Suprapubic skin (tissue), 4 donors: ENCODE data around the gene MUTYH. TPM values are rescaled to one million over a fixed set of nuclear protein-coding genes. Genes with fewer than 3 reads are reported as not detected.
A peak's percentile ranks its signal among the peaks of the same experiment; 100 is the strongest.

Source experiments
- DNase-seq, 2 donors: peaks; one replicate each; pipeline ENCODE4 v3.0.0-alpha.2; 2019; ENCODE audit warnings: low spot score in 2 of 2
- H3K27ac ChIP-seq: fragments of 200-600 bp; sonication (generic); one replicate; pipeline ENCODE4 v1.5.1; 2019
- H3K27me3 ChIP-seq: fragments of 200-600 bp; sonication (generic); one replicate; pipeline ENCODE4 v1.5.1; 2019
- H3K36me3 ChIP-seq: fragments of 200-600 bp; sonication (generic); one replicate; pipeline ENCODE4 v1.5.1; 2019
- H3K4me1 ChIP-seq: fragments of 200-600 bp; sonication (generic); one replicate; pipeline ENCODE4 v1.5.1; 2019
- H3K4me3 ChIP-seq: fragments of 200-600 bp; sonication (generic); one replicate; pipeline ENCODE4 v1.5.1; 2019; ENCODE audit warnings: mild to moderate bottlenecking
- H3K9me3 ChIP-seq: fragments of 200-600 bp; sonication (generic); one replicate; pipeline ENCODE4 v1.5.1; 2019
- EP300 ChIP-seq: sonication (generic); formaldehyde crosslinking; IDR thresholded peaks from one replicate; pipeline ENCODE4 v1.6.1; 2017; ENCODE audit warnings: antibody characterized with exemption
- POLR2A ChIP-seq, 2 donors: fragments of 450-650 bp; IDR thresholded peaks; one replicate each; pipeline ENCODE4 v1.6.1; 2017; ENCODE audit warnings: antibody characterized with exemption in 2 of 2, mild to moderate bottlenecking in 2 of 2, moderate library complexity in 2 of 2
- POLR2AphosphoS5 ChIP-seq, 3 donors: sonication (generic); formaldehyde crosslinking; IDR thresholded peaks; one replicate each; pipeline ENCODE4 v1.6.1; 2017; ENCODE audit warnings: antibody characterized with exemption in 3 of 3
- WGBS: methylation state at CpG from one replicate; pipeline ENCODE4 v1.1.5; 2018; 5-methylcytosine and 5-hydroxymethylcytosine counted together
- total RNA-seq, 4 donors: library from RNA; depleted of rRNA; stranded (reverse); fragments of >200 nt; gene quantifications; one replicate each; pipeline ENCODE4 v1.1.0, GENCODE V29; 2016
- TF ChIP-seq, protein P1 (sequence below), 2 donors: fragments of 200-600 bp in 1 of 2; fragments of 450-650 bp in 1 of 2; sonication (generic) in 1 of 2; IDR thresholded peaks; one replicate each; pipeline ENCODE4 v1.5.1; 2016 to 2019; ENCODE audit warnings: antibody characterized with exemption in 2 of 2, mild to moderate bottlenecking in 1 of 2, moderate library complexity in 1 of 2

MUTYH gene
- total RNA-seq, 4 donors from 2014 or later = 22.1 to 38.2 (median 30.7) TPM

DNA sequence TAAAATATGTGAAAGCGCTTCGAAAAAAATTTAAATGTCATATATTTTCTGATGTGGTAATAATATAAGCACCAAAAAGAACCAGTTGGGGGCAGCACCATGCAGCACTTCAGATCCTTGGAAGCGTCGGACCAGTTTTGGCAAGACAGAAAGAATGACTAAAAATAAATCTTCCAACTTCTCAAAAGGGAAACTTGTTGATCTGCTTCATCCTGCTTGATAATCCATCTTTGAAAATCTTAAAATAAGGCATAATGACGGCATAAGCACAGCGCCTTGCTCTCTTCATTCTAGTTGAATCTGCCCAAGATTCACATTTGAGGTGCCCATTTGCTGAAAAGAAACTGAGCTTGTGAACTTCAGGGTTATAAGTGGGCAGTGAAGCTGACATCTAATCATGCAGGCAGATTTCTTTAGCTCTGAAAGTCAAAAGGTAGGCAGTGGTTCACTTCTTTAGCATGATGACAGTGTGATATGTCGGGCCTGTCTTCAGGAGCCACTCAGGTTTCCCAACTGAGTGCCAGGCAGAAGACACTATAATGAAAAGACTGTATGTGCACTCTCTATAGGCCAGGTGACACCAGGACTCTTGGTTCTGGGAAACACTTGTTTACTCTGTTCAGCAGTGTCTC is 19.8 kb upstream of the MUTYH start:
- WGBS = 13% methylated on average over 7 of the region's 7 CpGs
- no peak overlapping the region for H3K4me3 ChIP-seq
- H3K9me3 ChIP-seq = no peaks in the 10 kb centered on the region
- H3K27ac ChIP-seq = peak overlapping the region; percentile 79
- peaks cover 21% of the 10 kb centered on the region for H3K4me1 ChIP-seq
- H3K36me3 ChIP-seq = no peaks in the 10 kb centered on the region
- TF ChIP-seq, protein P1, sequence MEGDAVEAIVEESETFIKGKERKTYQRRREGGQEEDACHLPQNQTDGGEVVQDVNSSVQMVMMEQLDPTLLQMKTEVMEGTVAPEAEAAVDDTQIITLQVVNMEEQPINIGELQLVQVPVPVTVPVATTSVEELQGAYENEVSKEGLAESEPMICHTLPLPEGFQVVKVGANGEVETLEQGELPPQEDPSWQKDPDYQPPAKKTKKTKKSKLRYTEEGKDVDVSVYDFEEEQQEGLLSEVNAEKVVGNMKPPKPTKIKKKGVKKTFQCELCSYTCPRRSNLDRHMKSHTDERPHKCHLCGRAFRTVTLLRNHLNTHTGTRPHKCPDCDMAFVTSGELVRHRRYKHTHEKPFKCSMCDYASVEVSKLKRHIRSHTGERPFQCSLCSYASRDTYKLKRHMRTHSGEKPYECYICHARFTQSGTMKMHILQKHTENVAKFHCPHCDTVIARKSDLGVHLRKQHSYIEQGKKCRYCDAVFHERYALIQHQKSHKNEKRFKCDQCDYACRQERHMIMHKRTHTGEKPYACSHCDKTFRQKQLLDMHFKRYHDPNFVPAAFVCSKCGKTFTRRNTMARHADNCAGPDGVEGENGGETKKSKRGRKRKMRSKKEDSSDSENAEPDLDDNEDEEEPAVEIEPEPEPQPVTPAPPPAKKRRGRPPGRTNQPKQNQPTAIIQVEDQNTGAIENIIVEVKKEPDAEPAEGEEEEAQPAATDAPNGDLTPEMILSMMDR (IDR thresholded peaks at IDR 0.05) = peak; percentile 42 to 54
- TF ChIP-seq EP300 (no peak), POLR2AphosphoS5 (IDR thresholded peaks at IDR 0.05) (no peak), POLR2A (IDR thresholded peaks at IDR 0.05) (no peak)
- DNase-seq = no peak
- H3K27me3 ChIP-seq = no peaks in the 10 kb centered on the region

DNA sequence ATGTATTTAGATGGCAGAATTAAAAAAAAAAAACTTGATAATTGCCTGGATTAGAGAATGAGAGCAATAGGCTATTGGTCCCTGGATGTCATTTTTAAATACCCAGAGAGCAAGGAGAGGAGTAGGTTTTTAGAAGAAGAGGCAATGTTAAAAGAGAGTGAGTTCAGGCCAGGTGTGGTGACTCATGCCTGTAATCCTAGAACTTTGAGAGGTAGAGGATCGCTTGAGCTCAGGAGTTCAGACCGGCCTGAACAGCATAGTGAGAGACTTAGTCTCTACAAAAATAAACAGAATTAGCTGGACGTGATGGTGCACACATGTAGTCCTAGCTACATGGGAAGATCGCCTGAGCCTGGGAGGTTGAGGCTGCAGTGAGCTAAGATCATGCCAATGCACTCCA is 15.9 kb upstream of the MUTYH start:
- H3K27me3 ChIP-seq = no peaks in the 10 kb centered on the region
- no peaks in the 10 kb centered on the region for H3K9me3 ChIP-seq
- H3K4me1 ChIP-seq = peaks cover 14% of the 10 kb centered on the region
- 59% methylated on average over 4 of the region's 4 CpGs for WGBS
- DNase-seq = no peak
- peaks cover 12% of the 10 kb centered on the region for H3K36me3 ChIP-seq
- no peak overlapping the region for H3K27ac ChIP-seq
- TF ChIP-seq EP300 = no peak
- TF ChIP-seq, protein P1 (IDR thresholded peaks at IDR 0.05) = no peak
- H3K4me3 ChIP-seq = no peak overlapping the region

DNA sequence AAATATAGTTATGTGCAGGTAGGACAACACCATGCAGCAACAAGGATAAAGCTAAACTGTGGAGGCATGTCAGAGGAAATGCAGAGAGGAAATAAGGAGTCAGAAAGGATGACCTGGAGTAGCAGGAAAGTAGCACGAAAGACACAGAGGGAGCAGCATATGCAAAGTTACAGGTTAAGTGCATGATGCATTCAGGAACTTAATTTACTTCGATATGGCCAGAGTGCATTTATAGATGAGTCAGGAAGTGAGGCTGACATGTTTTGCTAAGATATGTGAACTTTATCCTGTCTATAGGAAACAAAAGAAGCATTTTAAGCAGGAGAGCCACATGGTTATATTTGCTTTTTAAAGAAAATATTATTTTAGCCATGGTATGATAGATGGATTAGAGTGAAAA is 15.4 kb upstream of the MUTYH start:
- DNase-seq = no peak
- no peaks in the 10 kb centered on the region for H3K27me3 ChIP-seq
- H3K36me3 ChIP-seq = peaks cover 12% of the 10 kb centered on the region
- H3K9me3 ChIP-seq = no peaks in the 10 kb centered on the region
- H3K27ac ChIP-seq = no peak overlapping the region
- no peak overlapping the region for H3K4me3 ChIP-seq
- TF ChIP-seq POLR2AphosphoS5 (IDR thresholded peaks at IDR 0.05) = no peak
- no peak for TF ChIP-seq EP300
- TF ChIP-seq POLR2A (IDR thresholded peaks at IDR 0.05) = no peak
- TF ChIP-seq, protein P1 (IDR thresholded peaks at IDR 0.05) = no peak
- 57% methylated on average over 2 of the region's 2 CpGs for WGBS
- H3K4me1 ChIP-seq = peaks cover 9% of the 10 kb centered on the region

DNA sequence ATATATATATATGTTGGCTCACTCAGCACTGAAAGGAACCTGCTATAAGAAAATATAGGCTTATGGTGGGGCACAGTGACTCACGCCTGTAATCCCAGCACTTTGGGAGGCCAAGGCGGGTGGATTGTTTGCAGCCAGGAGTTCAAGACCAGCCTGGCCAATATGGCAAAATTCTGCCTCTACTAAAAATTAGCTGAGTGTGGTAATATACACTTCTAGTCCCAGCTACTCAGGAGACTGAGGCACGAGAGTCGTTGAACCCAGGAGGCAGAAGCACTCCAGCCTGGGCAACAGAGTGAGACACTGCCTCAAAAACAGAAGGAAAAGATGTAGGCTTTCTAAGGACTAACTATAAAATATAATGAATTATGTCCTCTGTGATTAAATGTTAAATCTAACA is 14.6 kb upstream of the MUTYH start:
- H3K27ac ChIP-seq = no peak overlapping the region
- peaks cover 12% of the 10 kb centered on the region for H3K36me3 ChIP-seq
- 89% methylated on average over 4 of the region's 4 CpGs for WGBS
- no peaks in the 10 kb centered on the region for H3K9me3 ChIP-seq
- H3K4me3 ChIP-seq = no peak overlapping the region
- H3K27me3 ChIP-seq = no peaks in the 10 kb centered on the region
- TF ChIP-seq POLR2AphosphoS5 (IDR thresholded peaks at IDR 0.05) (no peak), POLR2A (IDR thresholded peaks at IDR 0.05) (no peak), EP300 (no peak)
- TF ChIP-seq, protein P1 (IDR thresholded peaks at IDR 0.05) = no peak
- no peak for DNase-seq
- H3K4me1 ChIP-seq = peaks cover 2% of the 10 kb centered on the region

DNA sequence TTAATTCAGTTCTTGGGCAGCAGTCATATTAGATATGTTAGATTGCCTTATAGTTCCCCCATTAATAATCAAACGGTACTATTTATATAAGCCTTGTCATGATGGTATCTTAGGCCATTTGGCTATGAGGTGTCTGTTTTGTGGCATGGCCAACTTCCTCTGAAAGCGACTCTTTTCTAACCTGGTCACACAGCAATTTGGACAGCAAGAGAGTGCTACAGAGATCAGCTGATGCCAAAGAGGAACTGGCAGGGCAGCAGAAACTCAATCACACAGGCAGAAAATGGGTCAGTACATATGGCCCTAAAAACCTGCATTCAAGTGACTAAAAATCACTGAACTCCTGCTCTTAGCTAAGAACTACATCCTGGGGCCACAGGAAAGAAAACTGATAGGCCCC is 13.4 kb upstream of the MUTYH start:
- WGBS = 81% methylated on average over 2 of the region's 2 CpGs

More for the DNA sequence above, 13.4 kb upstream of the MUTYH start:
- Histone ChIP-seq H3K4me3 (no peak overlapping the region), H3K27me3 (no peaks in the 10 kb centered on the region), H3K36me3 (peaks cover 12% of the 10 kb centered on the region), H3K27ac (no peak overlapping the region), H3K9me3 (no peaks in the 10 kb centered on the region), H3K4me1 (peaks cover 12% of the 10 kb centered on the region)
- DNase-seq = no peak
- TF ChIP-seq, protein P1 (IDR thresholded peaks at IDR 0.05) = no peak
- TF ChIP-seq POLR2AphosphoS5 (IDR thresholded peaks at IDR 0.05) (no peak), POLR2A (IDR thresholded peaks at IDR 0.05) (no peak), EP300 (no peak)
